Upper lobe of right lung (tissue), 1 donor: ENCODE measurements around the gene FAM117A. TPM values are rescaled to one million over a fixed set of nuclear protein-coding genes. Genes with fewer than 3 reads are reported as not detected.

ENCODE experiments used
- ATAC-seq: fragments of 200-7000 bp; cut with Tn5 transposase; one replicate; pipeline ENCODE4 v1.9.1; 2020; ENCODE audit warnings: mild to moderate bottlenecking, moderate library complexity
- DNase-seq: peaks from one replicate; pipeline ENCODE4 v3.0.0-alpha.2; 2020
- H3K27ac ChIP-seq: fragments of 200-600 bp; one replicate; pipeline ENCODE4 v1.8.0; 2022
- H3K27me3 ChIP-seq: fragments of 200-600 bp; one replicate; pipeline ENCODE4 v1.8.0; 2022; ENCODE audit warnings: mild to moderate bottlenecking
- H3K36me3 ChIP-seq: fragments of 200-600 bp; one replicate; pipeline ENCODE4 v1.8.0; 2022
- H3K4me1 ChIP-seq: fragments of 200-600 bp; one replicate; pipeline ENCODE4 v1.8.0; 2022
- H3K4me3 ChIP-seq: fragments of 200-600 bp; one replicate; pipeline ENCODE4 v1.8.0; 2022; ENCODE audit warnings: mild to moderate bottlenecking
- H3K9me3 ChIP-seq: fragments of 200-600 bp; one replicate; pipeline ENCODE4 v1.8.0; 2022
- intact Hi-C: fragments of 100-400 bp; cut with DNase I; formaldehyde crosslinking; loops from one replicate; pipeline ENCODE4 v1.11.0; 2022
- total RNA-seq: library from RNA; stranded (reverse); fragmentation: NEBNext Ultra II Directional; extraction: Animal tissue kit (Norgen Biotek cat#: 25700); gene quantifications from one replicate; pipeline ENCODE4 v1.2.1, GENCODE V29; 2021
- TF ChIP-seq, protein P1 (sequence below): fragments of 200-600 bp; IDR thresholded peaks from one replicate; pipeline ENCODE4 v1.8.0; 2022; ENCODE audit warnings: antibody characterized with exemption
- donor health status: DM: no; HTN: yes; CAD: no; lungs with severe emphysema.

The FAM117A gene
- total RNA-seq, 1 donor from 2014 or later: 11.8 TPM

DNA sequence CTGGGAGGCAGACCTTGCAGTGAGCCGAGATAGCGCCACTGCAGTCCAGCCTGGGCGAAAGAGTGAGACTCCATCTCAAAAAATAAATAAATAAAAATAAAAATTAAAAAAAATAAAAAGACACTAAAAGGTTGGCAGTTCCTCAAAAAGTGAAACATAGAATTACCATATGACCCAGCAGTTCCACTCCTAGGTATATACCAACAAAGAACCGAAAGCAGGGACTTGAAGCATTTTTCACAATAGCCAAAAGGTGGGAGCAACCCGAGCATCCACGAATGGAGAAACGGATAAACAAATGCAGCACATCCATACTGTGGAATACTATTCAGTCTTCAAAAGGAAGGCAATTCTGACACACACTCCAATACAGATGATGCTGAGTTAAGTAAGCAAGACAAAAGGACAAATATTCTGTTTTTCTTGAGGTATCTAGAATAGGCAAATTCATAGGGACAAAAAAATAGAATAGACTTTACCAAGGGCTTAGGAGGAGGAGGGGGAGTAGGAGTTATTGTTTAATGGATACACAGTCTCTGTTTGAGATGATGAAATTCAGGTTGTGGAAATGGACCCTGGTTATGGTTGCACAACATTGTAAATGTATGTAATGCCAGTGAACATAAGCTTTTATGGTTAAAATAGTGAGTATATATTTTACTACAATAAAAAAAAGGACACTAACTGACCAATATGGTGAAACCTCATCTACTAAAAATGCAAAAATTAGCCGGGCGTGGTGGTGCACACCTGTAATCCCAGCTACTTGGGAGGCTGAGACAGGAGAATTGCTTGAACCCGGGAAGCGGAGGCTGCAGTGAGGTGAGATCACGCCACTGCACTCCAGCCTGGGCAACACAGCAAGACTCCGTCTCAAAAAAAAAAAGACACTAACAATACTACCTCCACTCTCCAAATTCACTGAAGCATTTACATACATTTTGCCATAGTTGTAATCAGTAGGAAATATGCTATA lies 29.1 kb downstream of the FAM117A start:
- Histone ChIP-seq H3K27me3 (no peaks in the 10 kb centered on the region), H3K4me1 (peaks cover 24% of the 10 kb centered on the region), H3K36me3 (no peaks in the 10 kb centered on the region), H3K27ac (no peak overlapping the region), H3K4me3 (no peak overlapping the region), H3K9me3 (no peaks in the 10 kb centered on the region)
- ATAC-seq: no peak
- intact Hi-C loops: no loop called here
- TF ChIP-seq, protein P1, sequence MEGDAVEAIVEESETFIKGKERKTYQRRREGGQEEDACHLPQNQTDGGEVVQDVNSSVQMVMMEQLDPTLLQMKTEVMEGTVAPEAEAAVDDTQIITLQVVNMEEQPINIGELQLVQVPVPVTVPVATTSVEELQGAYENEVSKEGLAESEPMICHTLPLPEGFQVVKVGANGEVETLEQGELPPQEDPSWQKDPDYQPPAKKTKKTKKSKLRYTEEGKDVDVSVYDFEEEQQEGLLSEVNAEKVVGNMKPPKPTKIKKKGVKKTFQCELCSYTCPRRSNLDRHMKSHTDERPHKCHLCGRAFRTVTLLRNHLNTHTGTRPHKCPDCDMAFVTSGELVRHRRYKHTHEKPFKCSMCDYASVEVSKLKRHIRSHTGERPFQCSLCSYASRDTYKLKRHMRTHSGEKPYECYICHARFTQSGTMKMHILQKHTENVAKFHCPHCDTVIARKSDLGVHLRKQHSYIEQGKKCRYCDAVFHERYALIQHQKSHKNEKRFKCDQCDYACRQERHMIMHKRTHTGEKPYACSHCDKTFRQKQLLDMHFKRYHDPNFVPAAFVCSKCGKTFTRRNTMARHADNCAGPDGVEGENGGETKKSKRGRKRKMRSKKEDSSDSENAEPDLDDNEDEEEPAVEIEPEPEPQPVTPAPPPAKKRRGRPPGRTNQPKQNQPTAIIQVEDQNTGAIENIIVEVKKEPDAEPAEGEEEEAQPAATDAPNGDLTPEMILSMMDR: no peak
- no peak for DNase-seq

DNA sequence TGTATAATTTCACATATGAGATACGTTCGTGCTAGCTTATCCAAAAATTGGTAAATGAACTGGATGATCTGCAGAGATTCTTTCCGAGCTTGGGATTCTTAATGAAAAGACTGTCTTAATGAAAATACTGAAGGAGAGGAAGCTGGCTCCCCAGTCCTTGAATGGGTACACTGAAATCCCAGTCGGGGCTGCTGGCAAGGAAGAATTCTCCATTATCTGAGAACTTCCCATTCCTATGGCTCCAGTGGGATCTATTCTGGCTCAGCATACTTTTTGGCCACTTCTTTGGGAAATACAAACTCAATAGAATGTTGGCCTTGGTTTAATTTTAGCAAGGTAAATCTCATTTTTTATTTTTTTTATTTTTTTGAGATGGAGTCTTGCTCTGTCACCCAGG lies 32.5 kb downstream of the FAM117A start:
- TF ChIP-seq, protein P1: no peak
- intact Hi-C loops: no loop called here
- Histone ChIP-seq H3K36me3 (no peaks in the 10 kb centered on the region), H3K27me3 (no peaks in the 10 kb centered on the region), H3K4me3 (no peak overlapping the region), H3K9me3 (no peaks in the 10 kb centered on the region), H3K4me1 (peaks cover 11% of the 10 kb centered on the region), H3K27ac (no peak overlapping the region)
- DNase-seq: no peak
- ATAC-seq: no peak

DNA sequence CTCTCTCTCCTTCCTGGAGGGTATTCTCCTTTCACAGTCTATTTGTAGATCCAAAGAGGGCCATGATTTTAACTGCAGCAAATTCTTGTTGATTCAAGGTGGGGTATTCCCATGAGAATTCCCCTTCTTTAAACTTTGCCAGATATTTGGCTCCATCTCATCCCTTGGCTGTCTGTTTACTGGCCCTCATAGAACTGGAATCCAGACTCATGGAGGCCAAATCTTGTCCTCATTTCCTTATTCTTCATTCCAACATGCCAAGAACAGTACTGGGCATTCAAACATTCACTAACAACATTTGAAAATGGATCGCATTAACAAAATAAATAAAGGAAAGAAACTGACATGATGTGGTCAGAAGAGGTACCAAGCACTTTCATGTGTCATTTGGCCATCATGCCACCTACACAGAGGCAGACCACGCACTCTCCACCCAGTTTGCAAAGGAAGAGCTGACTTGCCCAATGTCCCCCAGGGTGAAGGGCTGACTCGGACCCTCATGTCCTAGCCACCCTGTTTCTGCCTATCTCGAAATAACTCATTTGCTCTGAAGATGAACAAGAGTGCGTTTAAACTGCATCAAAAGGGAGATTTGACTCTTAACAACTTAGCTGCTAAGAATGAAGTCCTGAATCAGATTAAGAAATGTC lies 33.0 kb downstream of the FAM117A start:
- intact Hi-C loops: no loop called here
- no peak overlapping the region for H3K4me3 ChIP-seq
- H3K9me3 ChIP-seq: no peaks in the 10 kb centered on the region
- TF ChIP-seq, protein P1: no peak
- ATAC-seq (no peak), DNase-seq (no peak)
- H3K4me1 ChIP-seq: peaks cover 11% of the 10 kb centered on the region
- H3K27ac ChIP-seq: peak overlapping the region; percentile 24
- H3K36me3 ChIP-seq: no peaks in the 10 kb centered on the region
- H3K27me3 ChIP-seq: no peaks in the 10 kb centered on the region

DNA sequence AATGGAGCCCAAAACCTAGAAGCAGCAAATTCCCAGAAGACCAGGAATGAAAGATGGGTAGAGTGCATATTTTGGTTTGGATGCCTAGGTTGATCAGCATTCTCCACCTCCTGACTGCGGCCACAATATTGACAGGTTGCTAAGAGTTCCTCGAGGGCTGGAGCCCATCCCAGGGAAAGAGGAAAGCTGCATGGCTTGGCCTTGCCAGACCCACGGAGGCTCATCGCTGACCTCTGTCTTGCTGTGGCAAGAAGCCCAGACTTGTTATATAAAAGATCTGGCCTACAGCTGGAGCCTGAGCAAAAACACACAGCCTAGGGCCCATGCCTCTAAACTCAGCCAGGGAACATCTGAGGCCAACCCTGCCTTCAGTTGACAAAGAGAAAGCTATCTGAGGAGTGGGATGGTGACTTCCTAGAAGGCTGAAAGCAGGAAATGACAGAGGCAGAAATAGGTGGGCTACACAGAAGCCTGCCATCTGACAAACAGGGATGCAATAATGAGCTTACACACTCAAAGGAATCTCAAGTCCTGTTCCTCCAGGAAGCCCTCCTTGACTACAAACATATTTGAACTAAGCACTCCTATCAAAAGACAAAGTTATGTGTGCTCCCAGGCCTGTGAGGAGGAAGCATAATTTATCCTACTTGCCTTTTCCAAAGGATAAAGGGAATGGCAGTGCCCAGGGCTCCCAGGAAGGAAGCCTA lies 33.7 kb downstream of the FAM117A start:
- TF ChIP-seq, protein P1: no peak
- intact Hi-C loops: no loop called here
- Histone ChIP-seq H3K4me1 (peaks cover 11% of the 10 kb centered on the region), H3K27ac (peak overlapping the region; percentile 24), H3K36me3 (no peaks in the 10 kb centered on the region), H3K9me3 (no peaks in the 10 kb centered on the region), H3K27me3 (no peaks in the 10 kb centered on the region), H3K4me3 (no peak overlapping the region)
- DNase-seq (no peak), ATAC-seq (peak; percentile 76)

DNA sequence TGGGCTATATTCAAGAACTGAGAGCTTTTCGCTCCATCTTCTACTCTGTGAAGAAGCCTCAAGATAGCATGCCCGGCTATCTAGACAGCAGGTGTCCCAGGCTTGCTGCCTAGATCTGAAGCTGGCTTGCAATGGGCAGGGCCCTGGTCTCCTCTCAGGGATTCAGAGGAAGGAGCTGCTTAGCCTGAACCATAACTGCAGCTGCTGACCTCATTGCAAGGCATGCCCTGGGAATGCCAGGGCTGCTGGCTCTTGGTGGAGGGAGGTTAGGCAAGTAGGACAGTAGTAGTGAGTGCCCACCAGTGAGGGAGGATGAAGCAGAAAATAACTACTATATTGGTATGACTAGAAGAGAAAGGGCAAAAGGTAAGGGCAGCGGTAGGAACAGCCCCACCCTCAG lies 34.9 kb downstream of the FAM117A start:
- no peaks in the 10 kb centered on the region for H3K9me3 ChIP-seq
- TF ChIP-seq, protein P1: no peak
- DNase-seq: no peak
- intact Hi-C loops: no loop called here
- H3K36me3 ChIP-seq: no peaks in the 10 kb centered on the region
- no peak overlapping the region for H3K27ac ChIP-seq
- H3K4me3 ChIP-seq: no peak overlapping the region
- H3K4me1 ChIP-seq: peaks cover 13% of the 10 kb centered on the region
- no peaks in the 10 kb centered on the region for H3K27me3 ChIP-seq
- no peak for ATAC-seq
